ENCODE results near the gene NLRP7. TPM values are rescaled to one million over a fixed set of nuclear protein-coding genes. Genes with fewer than 3 reads are reported as not detected.
"Not testable (repeated sequence)": the region's sequence is repeated elsewhere in the genome, so short reads cannot be mapped to it uniquely, and the experiment has no call there.

The NLRP7 gene
- total RNA-seq = not detected
- long read RNA-seq = 0 reads

GRCh38 chr19:54947381-54947780, at the start of gene NLRP7:
NLRP7 (minus strand) TSS chr19:54947530.
- no peaks in the 10 kb centered on the region for H3K27me3 ChIP-seq
- TF ChIP-seq CTCF (IDR thresholded peaks at IDR 0.05) (no peak), POLR2A (IDR thresholded peaks at IDR 0.05) (no peak)
- no peaks in the 10 kb centered on the region for H3K9me3 ChIP-seq
- ATAC-seq = no peak
- no peaks in the 10 kb centered on the region for H3K36me3 ChIP-seq
- no peaks in the 10 kb centered on the region for H3K4me1 ChIP-seq
- 63% methylated on average over 8 of the region's 8 CpGs for WGBS (ENCODE audit: insufficient coverage, low coverage, low lambda C conversion rate, missing lambda C conversion rate)
- intact Hi-C loops (cut with DNase I) = no loop called here
- H3K27ac ChIP-seq = no peak within 1 kb of the TSS
- H3K4me3 ChIP-seq = no peak within 1 kb of the TSS
- no peak for DNase-seq

GRCh38 chr19:54995561-54995960, 48.2 kb upstream of the NLRP7 start:
- no peaks in the 10 kb centered on the region for H3K4me1 ChIP-seq
- no peaks in the 10 kb centered on the region for H3K9me3 ChIP-seq
- H3K27me3 ChIP-seq = no peaks in the 10 kb centered on the region
- 21% methylated on average over 3 of the region's 3 CpGs for WGBS (ENCODE audit: insufficient coverage, low coverage, low lambda C conversion rate, missing lambda C conversion rate)
- intact Hi-C loops (cut with DNase I) = no loop called here
- TF ChIP-seq POLR2A (IDR thresholded peaks at IDR 0.05) = no peak
- no peak for TF ChIP-seq CTCF (IDR thresholded peaks at IDR 0.05)
- no peak for DNase-seq
- H3K27ac ChIP-seq = no peak overlapping the region
- no peak overlapping the region for H3K4me3 ChIP-seq
- no peak for ATAC-seq
- H3K36me3 ChIP-seq = no peaks in the 10 kb centered on the region

- H3K4me3 ChIP-seq; H3K27me3 ChIP-seq; H3K4me1 ChIP-seq; intact Hi-C loops (cut with DNase I); H3K27ac ChIP-seq; H3K9me3 ChIP-seq; ATAC-seq; DNase-seq; H3K36me3 ChIP-seq: not testable (repeated sequence)
- WGBS (ENCODE audit: insufficient coverage, low coverage, low lambda C conversion rate, missing lambda C conversion rate) = 75% methylated on average over 4 of the region's 11 CpGs
Measured at GRCh38 chr19:54989531-54989930, 42.2 kb upstream of the NLRP7 start.

GRCh38 chr19:54982562-54982961, 35.2 kb upstream of the NLRP7 start:
- intact Hi-C loops (cut with DNase I); ATAC-seq; H3K4me1 ChIP-seq; H3K4me3 ChIP-seq; H3K27ac ChIP-seq; DNase-seq; H3K9me3 ChIP-seq; H3K36me3 ChIP-seq; H3K27me3 ChIP-seq: not testable (repeated sequence)
- WGBS (ENCODE audit: insufficient coverage, low coverage, low lambda C conversion rate, missing lambda C conversion rate) = 91% methylated on average over 8 of the region's 23 CpGs

- H3K27me3 ChIP-seq; DNase-seq; H3K9me3 ChIP-seq; H3K4me1 ChIP-seq; H3K27ac ChIP-seq; H3K36me3 ChIP-seq; H3K4me3 ChIP-seq; ATAC-seq; intact Hi-C loops (cut with DNase I): not testable (repeated sequence)
- WGBS (ENCODE audit: insufficient coverage, low coverage, low lambda C conversion rate, missing lambda C conversion rate) = 54% methylated on average over 18 of the region's 19 CpGs
Measured at GRCh38 chr19:54973229-54974090, 26.1 kb upstream of the NLRP7 start.

GRCh38 chr19:54971446-54971845, 24.1 kb upstream of the NLRP7 start:
- 74% methylated on average over 4 of the region's 5 CpGs for WGBS (ENCODE audit: insufficient coverage, low coverage, low lambda C conversion rate, missing lambda C conversion rate)
- H3K27ac ChIP-seq; H3K27me3 ChIP-seq; H3K36me3 ChIP-seq; ATAC-seq; intact Hi-C loops (cut with DNase I); H3K4me3 ChIP-seq; DNase-seq; H3K9me3 ChIP-seq; H3K4me1 ChIP-seq: not testable (repeated sequence)
